WERI-Rb-1 (cell line): ENCODE data around the gene SPAG9.

Source experiments
- DNase-seq: peaks from one replicate; pipeline ENCODE4 v3.0.0-alpha.2; 2020
- H3K27ac ChIP-seq: fragments of 250-450 bp; sonication (Bioruptor Pico); 2 replicates; pipeline ENCODE4 v1.5.1; 2020; ENCODE audit warnings: mild to moderate bottlenecking, moderate library complexity
- H3K27me3 ChIP-seq: fragments of 250-450 bp; sonication (Bioruptor Pico); 2 replicates; pipeline ENCODE4 v1.5.1; 2021; ENCODE audit warnings: mild to moderate bottlenecking, low read depth, moderate library complexity; ENCODE audit not compliant: insufficient read depth, severe bottlenecking
- H3K36me3 ChIP-seq: fragments of 250-450 bp; sonication (Bioruptor Pico); 2 replicates; pipeline ENCODE4 v1.5.1; 2020; ENCODE audit warnings: mild to moderate bottlenecking, moderate library complexity
- H3K4me3 ChIP-seq: 2 replicates; pipeline ENCODE4 v1.5.1; 2011; ENCODE audit warnings: low read depth, mild to moderate bottlenecking, control low read depth, low read length
- H3K9me3 ChIP-seq: fragments of 250-450 bp; sonication (Bioruptor Pico); 2 replicates; pipeline ENCODE4 v1.5.1; 2021; ENCODE audit warnings: mild to moderate bottlenecking, moderate library complexity; ENCODE audit not compliant: severe bottlenecking
- TF ChIP-seq, protein P1 (sequence below): IDR thresholded peaks from 2 replicates; pipeline ENCODE4 v1.5.1; 2011; ENCODE audit warnings: low read depth, mild to moderate bottlenecking, control low read depth, inconsistent platforms, low read length

The SPAG9 gene

GRCh38 chr17:51076821-51077220 lies 43.8 kb downstream of the SPAG9 start:
- no peak overlapping the region for H3K4me3 ChIP-seq
- H3K27me3 ChIP-seq: no peaks in the 10 kb centered on the region
- TF ChIP-seq, protein P1, sequence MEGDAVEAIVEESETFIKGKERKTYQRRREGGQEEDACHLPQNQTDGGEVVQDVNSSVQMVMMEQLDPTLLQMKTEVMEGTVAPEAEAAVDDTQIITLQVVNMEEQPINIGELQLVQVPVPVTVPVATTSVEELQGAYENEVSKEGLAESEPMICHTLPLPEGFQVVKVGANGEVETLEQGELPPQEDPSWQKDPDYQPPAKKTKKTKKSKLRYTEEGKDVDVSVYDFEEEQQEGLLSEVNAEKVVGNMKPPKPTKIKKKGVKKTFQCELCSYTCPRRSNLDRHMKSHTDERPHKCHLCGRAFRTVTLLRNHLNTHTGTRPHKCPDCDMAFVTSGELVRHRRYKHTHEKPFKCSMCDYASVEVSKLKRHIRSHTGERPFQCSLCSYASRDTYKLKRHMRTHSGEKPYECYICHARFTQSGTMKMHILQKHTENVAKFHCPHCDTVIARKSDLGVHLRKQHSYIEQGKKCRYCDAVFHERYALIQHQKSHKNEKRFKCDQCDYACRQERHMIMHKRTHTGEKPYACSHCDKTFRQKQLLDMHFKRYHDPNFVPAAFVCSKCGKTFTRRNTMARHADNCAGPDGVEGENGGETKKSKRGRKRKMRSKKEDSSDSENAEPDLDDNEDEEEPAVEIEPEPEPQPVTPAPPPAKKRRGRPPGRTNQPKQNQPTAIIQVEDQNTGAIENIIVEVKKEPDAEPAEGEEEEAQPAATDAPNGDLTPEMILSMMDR: no peak
- no peaks in the 10 kb centered on the region for H3K9me3 ChIP-seq
- DNase-seq: no peak
- H3K27ac ChIP-seq: no peak overlapping the region
- peaks cover 47% of the 10 kb centered on the region for H3K36me3 ChIP-seq

DNA sequence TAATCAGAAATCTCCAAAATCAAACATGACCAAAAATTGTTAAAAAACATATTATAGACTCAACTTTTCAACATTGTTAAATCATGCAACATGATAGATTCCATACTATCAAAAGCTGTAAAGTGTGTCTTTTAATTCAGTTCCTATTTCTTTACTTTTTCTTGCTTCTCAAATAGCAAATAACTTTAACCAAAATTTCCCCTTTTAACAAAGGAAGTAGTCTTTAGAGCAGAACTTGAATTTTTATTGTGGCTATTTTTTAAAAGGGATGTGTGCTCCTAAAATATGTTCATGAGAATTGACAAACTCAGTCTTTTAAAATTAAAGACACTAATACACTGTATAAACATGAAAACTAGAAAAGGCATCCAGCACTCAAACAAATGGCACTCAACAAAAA lies 49.1 kb downstream of the SPAG9 start:
- Histone ChIP-seq H3K27me3 (no peaks in the 10 kb centered on the region), H3K9me3 (no peaks in the 10 kb centered on the region), H3K36me3 (peaks cover 21% of the 10 kb centered on the region), H3K4me3 (no peak overlapping the region), H3K27ac (no peak overlapping the region)
- DNase-seq: no peak
- TF ChIP-seq, protein P1: no peak

DNA sequence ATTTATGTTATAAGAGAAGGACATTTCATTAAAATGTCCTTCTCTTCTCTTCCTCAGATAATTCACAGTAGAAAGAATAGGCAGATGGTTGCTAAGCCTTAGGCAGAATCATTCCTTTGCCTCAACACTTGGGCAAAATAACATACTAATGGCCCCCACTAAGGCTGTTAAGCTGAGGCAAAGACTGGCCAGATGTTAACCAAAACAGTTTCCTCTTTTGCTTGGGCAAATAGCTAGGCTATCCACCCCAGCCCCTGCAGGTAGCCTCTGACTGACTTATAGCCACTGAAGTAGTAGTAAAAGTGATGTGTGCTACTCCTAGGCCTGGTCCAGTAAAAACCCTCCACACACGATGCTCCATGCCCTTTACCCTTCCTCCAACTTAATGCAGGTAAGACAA lies 55.2 kb downstream of the SPAG9 start:
- DNase-seq: no peak
- peaks cover 4% of the 10 kb centered on the region for H3K36me3 ChIP-seq
- no peaks in the 10 kb centered on the region for H3K27me3 ChIP-seq
- H3K27ac ChIP-seq: no peak overlapping the region
- H3K4me3 ChIP-seq: no peak overlapping the region
- TF ChIP-seq, protein P1: no peak
- no peaks in the 10 kb centered on the region for H3K9me3 ChIP-seq

DNA sequence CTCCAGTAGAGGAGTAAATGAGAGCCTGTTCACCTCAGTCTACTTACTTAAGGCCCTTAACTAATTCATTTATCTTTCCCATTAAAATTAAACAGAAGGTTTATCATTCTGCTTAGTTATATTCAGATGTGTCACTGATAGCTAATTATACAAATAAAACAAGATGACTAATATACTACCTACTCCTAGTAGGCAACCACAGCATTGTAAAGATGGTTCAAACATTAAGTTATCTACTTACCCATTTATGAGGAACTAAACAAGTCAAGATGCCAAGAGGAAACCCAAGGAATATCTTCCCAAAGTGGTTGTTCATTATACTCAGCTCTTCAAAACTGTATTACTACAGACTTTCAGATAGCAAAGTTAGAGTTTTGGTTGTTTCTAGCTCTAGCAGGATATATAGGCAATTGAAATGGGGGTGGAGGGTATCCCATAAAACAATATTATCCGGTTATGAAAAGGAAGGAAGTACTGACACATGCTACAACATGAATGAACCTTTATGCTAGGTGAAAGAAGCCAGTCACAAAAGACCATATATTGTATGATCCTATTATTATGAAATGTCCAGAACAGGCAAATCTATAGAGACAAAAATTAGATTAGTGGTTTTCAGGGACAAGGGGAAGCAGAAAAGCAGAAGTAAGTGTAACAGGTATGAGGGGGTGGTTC lies 56.5 kb downstream of the SPAG9 start:
- no peaks in the 10 kb centered on the region for H3K9me3 ChIP-seq
- TF ChIP-seq, protein P1: no peak
- no peak overlapping the region for H3K27ac ChIP-seq
- DNase-seq: no peak
- H3K36me3 ChIP-seq: peaks cover 4% of the 10 kb centered on the region
- H3K27me3 ChIP-seq: no peaks in the 10 kb centered on the region
- no peak overlapping the region for H3K4me3 ChIP-seq

DNA sequence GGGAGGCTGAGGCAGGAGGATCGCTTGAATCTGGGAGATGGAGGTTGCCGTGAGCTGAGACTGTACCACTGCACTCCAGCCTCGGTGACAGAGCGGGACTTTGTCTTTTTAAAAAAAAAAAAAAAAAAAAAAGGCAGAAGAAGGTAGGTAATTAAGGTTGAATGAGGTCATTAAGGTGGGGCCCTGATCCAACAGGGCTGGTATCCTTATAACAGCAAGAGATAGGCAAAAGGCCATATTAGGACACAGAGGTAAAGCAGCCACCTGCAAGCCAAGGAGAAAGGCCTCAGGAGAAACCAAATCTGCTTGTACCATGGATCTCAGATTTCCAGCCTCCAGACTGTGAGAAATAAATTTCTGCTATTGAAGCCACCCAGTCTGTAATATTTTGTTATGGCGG lies 60.3 kb downstream of the SPAG9 start:
- TF ChIP-seq, protein P1: no peak
- Histone ChIP-seq H3K9me3 (no peaks in the 10 kb centered on the region), H3K27ac (no peak overlapping the region), H3K27me3 (no peaks in the 10 kb centered on the region), H3K36me3 (no peaks in the 10 kb centered on the region; the same call in 1 of the 2 replicates), H3K4me3 (no peak overlapping the region)
- no peak for DNase-seq

DNA sequence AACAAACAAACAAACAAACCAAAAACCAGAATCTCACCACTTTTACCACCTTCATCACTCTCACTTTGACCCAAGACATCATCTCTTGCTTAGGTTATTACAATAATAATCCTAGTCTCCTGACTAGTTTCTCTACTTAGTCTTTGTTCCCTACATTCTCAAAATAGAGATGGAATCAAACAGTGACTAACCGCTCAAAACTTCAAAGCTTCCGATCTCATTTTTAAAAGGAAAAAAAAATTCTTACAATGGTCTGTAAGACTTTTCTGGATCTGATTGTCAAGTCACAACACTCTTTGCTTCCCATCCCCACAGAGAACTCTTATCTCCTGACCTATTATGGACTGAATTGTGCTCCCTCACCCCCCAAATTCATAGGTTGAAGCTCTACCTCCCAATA lies 60.9 kb downstream of the SPAG9 start:
- no peak overlapping the region for H3K27ac ChIP-seq
- H3K4me3 ChIP-seq: no peak overlapping the region
- no peak for DNase-seq
- no peaks in the 10 kb centered on the region for H3K9me3 ChIP-seq
- H3K27me3 ChIP-seq: no peaks in the 10 kb centered on the region
- TF ChIP-seq, protein P1: no peak
- no peaks in the 10 kb centered on the region; the same call in 1 of the 2 replicates for H3K36me3 ChIP-seq
